GM19035 (cell line): ENCODE data around the gene NFATC3.

Source experiments
- ATAC-seq: cut with Tn5 transposase; IDR thresholded peaks from one replicate; pipeline ENCODE4 v1.9.1; 2021; ENCODE audit not compliant: unreplicated experiment

The NFATC3 gene

DNA sequence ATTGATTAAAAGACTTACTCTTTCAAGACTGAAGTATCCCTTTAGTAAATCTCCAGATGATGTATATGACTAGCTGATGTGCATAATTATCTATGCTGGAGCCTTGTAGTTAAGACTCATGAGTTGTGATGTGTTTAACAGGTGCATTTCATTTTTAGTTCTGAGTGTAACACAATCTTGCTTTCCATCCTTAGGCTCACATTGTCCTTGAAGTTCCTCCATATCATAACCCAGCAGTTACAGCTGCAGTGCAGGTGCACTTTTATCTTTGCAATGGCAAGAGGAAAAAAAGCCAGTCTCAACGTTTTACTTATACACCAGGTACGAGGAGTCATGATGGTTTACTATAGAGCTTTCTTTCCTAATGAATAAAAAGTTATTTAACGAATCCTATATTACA is 97.9 kb downstream of the NFATC3 start:
- ATAC-seq: no peak

DNA sequence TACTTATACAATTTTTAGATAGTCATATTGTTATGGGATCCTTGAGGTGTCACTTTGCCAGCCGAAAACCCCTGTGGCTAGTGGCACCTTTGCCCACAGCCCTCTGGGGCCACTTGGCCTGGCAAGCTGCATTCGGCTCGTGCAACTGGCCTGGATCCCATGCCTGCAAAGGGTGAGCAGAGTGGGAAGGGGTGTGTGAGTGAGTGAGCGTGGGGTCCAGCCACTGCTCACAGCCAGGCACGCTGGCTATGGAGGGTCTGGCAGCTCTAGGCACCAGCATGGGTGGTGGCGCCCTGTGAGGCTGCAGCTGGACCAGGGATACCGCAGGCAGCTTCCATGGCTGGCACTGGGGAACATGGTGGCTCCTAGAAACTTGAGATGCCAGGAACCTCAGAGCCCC is 101.7 kb downstream of the NFATC3 start:
- ATAC-seq: no peak

DNA sequence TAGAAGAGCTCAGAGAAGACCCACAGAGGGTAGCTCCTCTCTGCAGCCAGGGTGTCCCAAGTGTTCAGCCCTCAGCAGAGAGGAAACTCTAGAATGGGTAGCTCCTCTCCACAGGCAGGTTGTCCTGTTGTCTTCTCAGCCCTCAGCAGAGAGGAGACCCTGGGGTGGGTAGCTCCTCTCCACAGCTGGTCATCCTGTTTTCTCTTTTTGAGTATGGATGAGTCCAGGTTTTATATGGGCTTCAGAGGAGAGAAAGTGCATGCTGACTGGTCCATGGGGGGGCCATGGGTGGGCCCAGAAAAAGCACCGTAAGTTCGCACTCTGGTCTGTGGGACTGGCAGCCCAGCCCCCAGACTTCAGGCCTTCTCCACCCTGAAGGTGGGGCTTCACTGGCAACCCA is 102.3 kb downstream of the NFATC3 start:
- ATAC-seq: no peak

DNA sequence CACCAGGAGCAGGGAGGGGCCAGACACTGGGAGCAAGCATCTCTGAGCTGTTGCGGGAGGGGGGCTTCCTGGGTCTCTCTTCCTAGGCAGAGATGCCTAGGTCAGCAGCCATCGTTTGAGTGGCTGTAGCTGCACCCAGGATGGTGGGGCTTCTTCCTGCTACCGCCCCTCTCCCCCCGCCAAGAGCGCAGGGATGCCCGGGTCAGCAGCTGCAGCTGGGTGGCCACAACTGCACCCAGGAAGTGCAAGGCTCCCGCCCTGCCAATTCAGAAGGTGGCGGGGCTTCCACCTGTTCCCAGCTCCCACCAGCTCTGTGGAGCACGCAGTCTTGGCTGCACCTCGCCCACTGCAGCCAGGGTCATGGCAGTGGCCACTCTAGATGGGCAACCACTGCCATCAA is 103.0 kb downstream of the NFATC3 start:
- no peak for ATAC-seq

DNA sequence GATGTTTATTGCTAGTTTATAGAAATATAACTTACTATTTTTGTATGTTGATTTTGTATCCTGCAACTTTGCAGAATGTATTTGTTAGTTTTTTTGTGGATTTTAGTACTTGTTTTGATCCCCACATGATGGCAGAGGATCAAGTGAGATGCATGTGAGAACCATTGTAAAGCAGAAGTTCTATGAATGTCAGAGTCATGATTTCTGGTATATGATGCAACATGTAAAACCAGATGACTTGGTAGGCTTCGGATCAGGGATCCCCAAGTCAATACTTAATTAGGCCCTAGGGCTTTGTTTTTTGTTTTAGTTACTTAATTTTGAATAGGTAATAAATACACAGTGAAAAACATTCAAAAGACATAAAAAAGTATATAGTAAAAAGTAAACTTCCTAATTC is 104.9 kb downstream of the NFATC3 start:
- ATAC-seq: no peak

DNA sequence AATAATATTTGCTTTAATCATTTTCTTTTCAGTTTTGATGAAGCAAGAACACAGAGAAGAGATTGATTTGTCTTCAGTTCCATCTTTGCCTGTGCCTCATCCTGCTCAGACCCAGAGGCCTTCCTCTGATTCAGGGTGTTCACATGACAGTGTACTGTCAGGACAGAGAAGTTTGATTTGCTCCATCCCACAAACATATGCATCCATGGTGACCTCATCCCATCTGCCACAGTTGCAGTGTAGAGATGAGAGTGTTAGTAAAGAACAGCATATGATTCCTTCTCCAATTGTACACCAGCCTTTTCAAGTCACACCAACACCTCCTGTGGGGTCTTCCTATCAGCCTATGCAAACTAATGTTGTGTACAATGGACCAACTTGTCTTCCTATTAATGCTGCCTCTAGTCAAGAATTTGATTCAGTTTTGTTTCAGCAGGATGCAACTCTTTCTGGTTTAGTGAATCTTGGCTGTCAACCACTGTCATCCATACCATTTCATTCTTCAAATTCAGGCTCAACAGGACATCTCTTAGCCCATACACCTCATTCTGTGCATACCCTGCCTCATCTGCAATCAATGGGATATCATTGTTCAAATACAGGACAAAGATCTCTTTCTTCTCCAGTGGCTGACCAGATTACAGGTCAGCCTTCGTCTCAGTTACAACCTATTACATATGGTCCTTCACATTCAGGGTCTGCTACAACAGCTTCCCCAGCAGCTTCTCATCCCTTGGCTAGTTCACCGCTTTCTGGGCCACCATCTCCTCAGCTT is 105.8 kb downstream of the NFATC3 start:
- no peak for ATAC-seq

DNA sequence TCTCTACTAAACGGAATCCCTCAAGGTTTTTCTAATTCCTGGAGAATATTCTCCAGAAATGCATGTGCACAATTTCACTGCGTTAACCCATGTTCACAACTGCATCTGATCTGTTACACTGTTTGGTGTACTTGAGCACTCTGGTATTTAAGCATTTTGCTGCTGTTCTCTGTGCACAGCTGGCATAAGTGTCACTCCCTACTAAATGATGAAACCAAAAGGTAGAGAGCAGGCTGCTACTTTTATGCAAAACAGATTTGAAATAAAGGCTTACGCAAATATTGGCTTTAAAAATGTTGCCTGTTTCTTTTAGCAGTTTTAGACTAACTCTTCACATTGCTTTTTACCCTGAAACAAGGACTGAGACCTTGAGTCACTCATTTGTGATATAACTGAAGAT is 109.1 kb downstream of the NFATC3 start:
- no peak for ATAC-seq

DNA sequence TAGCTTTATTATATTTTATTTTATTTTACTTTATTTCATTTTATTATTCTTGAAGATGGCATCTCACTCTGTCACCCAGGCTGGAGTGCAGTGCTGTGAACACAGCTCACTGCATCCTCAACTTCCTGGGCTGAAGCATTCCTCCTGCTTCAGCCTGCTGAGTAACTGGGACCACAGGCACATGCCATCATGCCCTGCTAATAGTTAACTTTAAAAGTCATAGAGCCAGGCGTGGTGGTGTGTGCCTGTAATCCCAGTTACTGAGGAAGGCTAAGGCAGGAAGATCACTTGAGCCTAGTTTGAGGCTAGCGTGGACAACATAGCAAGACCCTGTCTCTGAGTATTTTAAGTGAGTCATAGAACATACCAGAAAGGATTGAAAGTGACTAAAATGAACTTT is 112.1 kb downstream of the NFATC3 start:
- no peak for ATAC-seq

DNA sequence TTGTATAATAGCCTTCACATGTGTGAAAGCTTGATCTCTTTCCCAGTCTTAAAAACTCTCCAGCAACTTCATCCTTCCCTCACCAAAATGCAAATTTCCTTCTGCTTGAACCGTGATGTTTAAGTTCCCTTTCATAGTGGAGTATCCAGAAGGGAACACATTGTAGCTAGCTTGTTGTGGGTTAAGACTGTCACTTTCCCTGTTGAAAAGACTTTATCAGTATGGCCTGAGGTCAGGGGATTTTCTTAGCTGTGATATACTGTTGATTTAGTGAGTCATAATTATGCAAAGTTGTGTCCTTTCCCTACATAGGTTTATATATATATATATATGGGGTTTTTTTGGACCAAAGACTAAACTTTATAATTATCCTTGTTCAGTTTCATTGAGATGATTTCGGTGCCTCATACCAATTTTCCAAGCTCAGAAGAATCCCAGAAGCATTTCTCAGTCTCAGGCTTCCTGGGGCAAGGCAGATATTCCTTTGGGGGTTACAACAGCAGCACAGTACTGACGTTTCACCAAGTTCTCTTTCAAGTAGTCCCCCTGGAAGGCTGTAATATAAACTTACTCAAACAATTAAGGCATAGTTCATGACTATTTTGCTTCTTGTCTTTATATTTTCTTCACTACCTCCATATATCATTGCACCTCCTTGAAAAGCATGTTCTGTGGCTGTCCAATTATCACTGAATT is 115.1 kb downstream of the NFATC3 start:
- ATAC-seq: no peak

DNA sequence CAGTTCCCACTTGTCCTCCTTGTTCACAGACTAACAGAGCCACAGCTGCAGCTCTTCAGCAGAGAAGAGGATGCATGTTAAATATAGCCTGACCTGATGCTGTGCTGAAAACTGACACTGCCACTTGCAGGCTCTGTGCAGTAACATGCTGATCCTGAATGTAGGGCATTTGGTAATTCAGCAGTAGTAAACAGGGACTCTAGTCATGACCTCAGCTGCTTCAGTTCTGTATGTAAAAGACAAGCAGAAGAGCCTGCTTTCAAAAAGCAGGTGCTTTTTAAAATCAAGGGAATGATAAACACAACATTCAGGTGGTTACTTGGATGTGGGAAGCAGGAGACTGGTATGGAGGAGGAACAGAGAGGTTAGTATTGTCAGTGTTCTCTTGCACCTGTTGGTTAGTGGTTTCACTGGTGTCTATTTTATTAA is 116.9 kb downstream of the NFATC3 start:
- no peak for ATAC-seq

DNA sequence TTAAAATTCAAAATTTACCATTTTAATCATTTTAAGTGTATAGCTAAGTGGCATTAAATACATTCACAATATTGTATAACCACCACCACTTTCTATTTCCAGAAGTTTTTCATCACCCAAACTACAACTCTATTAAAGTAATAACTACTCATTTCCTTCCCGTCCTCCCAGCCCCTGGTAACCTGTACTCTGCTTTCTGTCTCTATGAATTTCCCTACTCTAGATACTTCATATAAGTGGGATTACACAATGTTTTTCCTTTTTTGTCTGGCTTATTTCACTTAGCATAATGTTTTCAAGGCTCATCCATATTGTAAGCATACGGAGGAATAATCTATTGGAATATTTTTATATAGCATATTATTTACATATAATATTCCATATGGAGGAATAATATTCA is 121.1 kb downstream of the NFATC3 start:
- ATAC-seq: no peak

DNA sequence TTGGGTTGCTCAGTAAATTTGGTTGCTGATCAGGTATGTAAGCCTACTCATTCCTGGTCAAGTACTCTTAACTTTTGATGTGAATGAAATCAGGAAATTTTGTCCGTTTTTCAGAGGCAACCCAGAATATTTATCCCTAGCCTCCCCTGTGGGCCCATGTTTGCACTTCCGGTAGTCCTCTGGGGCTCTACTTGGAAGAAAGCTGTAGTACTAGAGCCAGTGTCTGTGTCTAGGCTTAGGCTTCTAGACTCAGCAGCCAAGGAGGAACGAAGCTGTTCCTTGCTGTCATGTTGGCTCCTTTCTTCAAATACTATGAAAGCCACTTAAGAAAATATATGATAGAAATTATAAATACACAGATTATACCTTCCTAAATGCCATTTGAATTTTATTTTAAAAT is 129.6 kb downstream of the NFATC3 start:
- ATAC-seq: no peak

DNA sequence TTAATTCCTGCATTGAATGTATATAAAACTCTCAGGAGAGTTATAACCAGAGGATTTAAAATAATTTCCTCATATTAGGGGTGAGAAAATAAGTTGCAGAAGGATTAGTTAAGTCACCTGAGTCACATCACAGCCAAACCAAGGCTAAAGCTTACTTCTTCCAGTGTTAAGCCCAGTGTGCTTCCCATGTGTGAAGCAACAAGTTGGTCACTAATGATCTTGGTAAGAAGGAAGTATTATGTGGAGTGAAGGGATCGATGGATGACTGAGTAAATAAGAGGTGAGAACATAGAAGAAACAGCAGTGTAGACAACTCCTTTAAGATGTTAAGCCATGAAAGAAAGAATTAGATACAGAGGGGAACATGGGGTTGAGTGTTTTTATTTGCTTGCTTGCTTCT is 130.1 kb downstream of the NFATC3 start:
- no peak for ATAC-seq

DNA sequence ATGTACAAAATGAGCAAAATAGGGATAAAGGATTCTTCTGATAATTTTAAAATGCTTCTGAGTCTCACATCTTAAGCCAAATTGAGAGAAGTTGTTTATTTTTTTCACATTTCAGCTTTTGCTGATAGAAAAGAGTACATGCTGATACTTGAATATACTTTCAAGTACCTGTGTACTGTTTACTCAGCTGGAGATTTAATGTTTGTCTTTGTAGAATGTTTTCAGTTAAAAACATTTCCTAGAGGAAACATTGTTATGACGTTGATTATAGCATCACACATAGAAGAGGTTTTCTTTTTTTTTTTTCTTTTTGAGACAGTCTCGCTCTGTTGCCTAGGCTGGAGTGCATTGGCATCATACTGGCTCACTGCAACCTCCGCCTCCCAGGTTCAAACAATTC is 131.1 kb downstream of the NFATC3 start:
- ATAC-seq: no peak

DNA sequence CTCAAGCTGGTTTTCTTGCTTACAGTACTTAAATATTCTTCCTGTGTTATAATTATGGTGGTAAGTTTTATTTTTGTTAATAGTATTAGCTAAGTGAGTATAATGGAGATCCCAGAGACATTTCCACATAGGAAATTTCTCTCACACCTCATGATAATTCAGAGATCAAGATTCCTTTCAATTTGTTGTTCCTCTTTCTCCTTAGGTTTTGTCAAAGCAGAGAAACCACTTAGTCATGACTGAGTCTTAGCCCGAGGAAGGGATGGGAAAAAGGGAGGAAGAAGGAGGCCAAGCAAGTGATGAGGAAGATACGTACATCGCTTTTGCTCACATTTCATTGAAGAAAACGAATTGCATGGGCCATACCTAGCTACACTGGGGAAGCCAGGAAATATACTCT is 132.3 kb downstream of the NFATC3 start:
- no peak for ATAC-seq

DNA sequence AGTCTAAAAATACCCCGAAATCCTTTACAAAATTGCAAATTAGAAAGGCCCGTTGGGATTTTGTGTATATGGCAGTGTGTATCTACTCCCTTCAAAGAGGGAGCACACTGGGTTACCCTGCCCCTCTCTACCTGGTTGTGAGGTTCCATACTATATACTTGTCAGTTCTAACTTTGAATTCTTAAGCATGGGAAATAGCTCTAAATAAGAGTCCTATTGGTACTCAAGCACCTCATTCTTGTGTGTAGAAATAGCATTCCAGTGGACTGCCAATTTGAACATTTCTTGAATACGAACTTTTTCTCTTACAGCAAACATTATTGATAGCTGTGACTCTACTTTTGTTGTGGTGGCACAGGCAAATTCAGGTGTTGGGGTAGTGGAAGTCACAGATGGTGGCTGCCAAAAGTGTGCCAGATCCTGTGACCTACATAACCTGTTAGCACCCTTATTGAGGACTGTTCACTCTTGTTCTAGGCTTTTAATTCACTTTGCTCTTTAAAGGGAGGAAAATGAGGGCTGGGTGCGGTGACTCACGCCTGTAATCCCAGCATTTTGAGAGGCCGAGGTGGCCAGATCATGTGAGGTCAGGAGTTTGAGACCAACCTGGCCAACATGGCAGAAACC is 134.7 kb downstream of the NFATC3 start:
- ATAC-seq: no peak

DNA sequence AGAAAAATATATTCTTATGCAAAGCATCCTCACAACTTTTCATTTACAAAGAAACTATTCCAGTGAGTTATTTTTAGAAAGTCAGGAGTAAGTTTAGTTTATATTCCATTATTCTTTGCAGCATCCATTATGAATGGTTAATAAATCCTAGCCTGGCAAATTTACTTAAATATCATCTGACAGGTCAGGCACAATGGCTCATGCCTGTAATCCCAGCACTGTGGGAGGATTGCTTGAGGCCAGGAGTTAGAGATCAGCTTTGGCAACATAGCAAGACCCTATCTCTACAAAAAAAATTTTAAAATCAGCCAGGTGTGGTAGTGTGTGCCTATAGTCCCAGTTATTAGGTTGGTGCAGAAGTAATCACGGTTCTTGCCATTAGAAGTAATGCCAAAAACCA is 137.9 kb downstream of the NFATC3 start:
- ATAC-seq: no peak

DNA sequence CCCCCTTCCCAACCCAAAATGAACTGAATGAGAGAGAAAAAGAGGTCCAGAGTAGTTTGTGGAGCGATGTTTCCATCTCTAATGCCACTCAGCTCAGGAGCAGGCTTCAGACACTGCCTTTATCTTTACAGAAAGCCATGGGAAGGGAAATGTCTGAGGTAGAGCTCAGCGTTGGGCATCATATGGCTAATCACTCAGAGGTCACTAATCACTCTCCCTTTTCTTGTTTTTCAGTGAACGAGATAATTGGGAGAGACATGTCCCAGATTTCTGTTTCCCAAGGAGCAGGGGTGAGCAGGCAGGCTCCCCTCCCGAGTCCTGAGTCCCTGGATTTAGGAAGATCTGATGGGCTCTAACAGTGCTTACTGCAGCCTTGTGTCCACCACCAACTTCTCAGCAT is 140.9 kb downstream of the NFATC3 start:
- ATAC-seq: no peak

DNA sequence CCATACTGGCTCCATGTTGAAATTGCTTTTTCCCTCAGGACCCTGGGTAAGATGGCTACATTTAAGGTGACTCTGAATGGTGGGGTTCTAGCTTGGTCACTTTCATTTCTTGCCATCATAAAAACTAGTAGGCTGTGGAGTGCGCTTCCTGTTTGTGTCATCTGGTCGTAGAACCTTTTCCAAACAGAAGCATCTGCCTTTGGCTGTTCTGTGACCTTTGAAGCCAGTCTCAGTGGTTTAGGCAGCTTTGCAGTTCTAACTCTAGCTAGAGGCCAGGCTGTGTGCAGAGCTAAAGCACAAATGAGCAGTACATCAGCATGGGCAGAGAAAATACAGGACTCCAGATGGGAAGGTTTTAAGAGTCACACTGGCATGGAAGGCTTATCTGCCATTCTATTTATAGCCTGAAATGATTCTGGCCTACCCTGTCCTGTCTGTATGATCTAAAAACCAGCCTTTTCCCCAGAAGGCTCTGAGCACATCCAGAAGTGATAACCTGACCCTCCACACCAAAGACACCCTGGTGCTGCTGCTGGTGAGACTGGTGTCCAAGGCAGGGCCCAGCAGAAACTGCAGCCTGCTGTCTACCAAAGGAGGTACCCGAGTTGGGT is 142.1 kb downstream of the NFATC3 start:
- no peak for ATAC-seq

DNA sequence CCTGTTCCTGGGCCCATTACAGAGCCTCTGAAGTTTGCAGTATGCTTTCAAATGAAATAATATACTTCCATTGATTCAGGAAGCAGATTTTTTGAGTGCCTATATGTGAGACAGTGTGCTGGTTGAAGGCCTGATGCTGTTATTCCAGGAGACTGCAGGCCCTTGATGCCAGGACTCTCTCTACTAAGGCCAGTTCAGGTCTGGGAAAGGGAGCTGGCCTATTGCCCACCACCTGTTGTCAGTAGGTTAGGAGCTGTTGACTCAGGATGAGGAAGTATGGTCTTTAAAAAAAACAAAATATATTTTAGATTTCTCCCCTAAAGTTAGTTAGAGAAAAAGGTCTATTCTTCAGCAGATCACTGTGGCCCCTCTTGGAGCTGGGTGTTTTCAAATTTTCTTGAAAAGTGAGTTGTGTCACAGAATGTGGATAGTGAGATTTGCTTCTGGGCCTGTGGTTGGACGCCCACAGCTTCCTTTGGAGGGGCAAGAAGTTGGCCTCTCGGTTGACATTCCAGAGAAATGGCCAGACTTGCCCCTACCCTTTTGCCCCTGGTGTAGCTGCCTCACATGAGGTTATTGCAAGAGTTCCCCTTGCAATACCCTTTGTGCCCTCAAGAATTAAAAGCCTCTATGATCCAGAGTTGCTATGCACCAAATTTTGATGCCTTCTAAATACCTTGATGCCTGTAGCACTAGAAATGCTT is 142.8 kb downstream of the NFATC3 start:
- ATAC-seq: no peak

DNA sequence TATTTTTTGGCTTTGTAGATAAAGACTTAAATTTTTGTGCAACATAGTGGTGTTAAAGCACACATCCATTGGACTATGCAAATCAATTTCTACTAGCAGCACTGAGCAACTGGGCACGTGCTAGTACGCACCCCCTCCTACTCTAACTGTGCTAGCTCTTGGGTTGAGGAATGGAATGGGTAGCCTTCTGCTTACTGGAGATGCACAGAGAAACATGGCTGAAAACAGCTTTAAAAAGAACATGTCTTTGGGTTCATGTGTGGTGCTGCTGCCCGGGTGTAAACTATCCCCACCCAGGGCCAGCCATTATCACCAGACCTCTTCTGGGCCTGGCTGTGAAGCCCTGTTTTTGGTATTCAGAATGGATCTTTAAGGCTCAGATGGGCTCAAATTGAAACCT is 143.5 kb downstream of the NFATC3 start:
- ATAC-seq: no peak
